ENCODE results near the gene L1TD1.
"Not testable (repeated sequence)": the region's sequence is repeated elsewhere in the genome, so short reads cannot be mapped to it uniquely, and the experiment has no call there.

The L1TD1 gene

DNA sequence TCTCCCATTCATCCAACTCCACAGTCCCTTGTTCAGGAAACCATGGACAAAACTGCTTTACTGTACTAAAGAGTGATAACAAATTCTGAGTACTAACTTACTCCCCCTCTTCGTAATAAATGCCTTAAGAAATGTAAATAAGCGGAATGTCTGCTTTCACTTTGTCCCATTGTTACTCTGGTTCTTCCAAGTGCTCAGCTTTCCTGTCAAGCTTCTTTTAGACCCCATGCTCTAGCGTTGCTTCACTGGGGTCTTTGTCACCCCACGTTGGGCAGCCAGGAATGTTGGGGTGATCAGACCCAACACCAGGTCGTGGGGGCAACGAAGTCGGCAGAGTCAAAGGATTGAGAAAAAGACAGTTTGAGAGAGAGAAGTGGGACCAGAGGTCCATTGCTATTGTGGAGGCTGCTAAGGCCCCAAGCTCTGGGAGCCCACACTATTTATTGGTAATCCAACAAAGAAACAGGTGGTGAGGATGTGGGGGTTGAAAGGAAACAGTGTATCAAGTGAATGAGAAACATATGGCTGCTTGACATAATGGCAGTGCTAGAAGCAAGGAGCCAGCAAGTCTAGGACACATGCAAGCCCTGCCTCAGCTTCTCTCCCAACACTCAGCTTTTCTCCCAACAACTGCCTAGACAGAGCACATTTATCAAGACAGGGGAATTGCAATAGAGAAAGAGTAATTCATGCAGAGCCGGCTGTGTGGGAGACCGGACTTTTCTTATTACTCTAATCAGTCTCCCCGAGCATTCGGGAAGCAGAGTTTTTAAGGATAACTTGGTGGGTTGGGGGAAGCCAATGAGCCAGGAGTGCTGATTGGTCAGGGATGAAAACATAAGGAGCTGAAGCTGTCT, 11.3 kb upstream of the L1TD1 start:
- H3K18ac ChIP-seq (ENCODE audit: low read length); H3K79me2 ChIP-seq (ENCODE audit: control insufficient read depth, insufficient read depth, low read length, poor library complexity); H3K27ac ChIP-seq (ENCODE audit: low read depth, low read length); H3K23ac ChIP-seq (ENCODE audit: low read length); H3K9me3 ChIP-seq (ENCODE audit: insufficient read depth, low read depth, low read length); H3K14ac ChIP-seq (ENCODE audit: low read length); DNase-seq; H2AFZ ChIP-seq (ENCODE audit: insufficient read depth, low read length, poor library complexity); H3K4me2 ChIP-seq (ENCODE audit: low read length); H3K27me3 ChIP-seq (ENCODE audit: insufficient read depth, low read length); H3K4ac ChIP-seq (ENCODE audit: low read depth, low read length); H3K9ac ChIP-seq (ENCODE audit: low read length); H3K4me3 ChIP-seq (ENCODE audit: low read depth, low read length); H2AK5ac ChIP-seq (ENCODE audit: low read length); H3K36me3 ChIP-seq (ENCODE audit: control insufficient read depth in 1 of 2, insufficient read depth in 2 of 2, low read length in 2 of 2): not testable (repeated sequence)
- Histone ChIP-seq H4K12ac (ENCODE audit: low read depth, low read length) (peak overlapping the region; percentile 64), H3K4me1 (ENCODE audit: control insufficient read depth in 1 of 2, insufficient read depth in 2 of 2, low read length in 2 of 2) (peaks cover 5 to 24% of the 10 kb centered on the region in 2 experiments), H4K91ac (ENCODE audit: low read depth, low read length) (peak overlapping the region; percentile 49), H2BK12ac (ENCODE audit: low read length) (peak overlapping the region; percentile 89), H2BK120ac (ENCODE audit: insufficient read depth, low read length, poor library complexity) (peak overlapping the region; percentile 88), H2BK5ac (ENCODE audit: low read depth, low read length, poor library complexity) (peak overlapping the region; percentile 21), H4K8ac (ENCODE audit: low read depth, low read length) (peak overlapping the region; percentile 82), H3K79me1 (ENCODE audit: low read length) (peaks cover 16% of the 10 kb centered on the region)
- WGBS (ENCODE audit: extremely low coverage, insufficient coverage, insufficient read length) = no CpG with 5 or more reads among the region's 11 CpGs

DNA sequence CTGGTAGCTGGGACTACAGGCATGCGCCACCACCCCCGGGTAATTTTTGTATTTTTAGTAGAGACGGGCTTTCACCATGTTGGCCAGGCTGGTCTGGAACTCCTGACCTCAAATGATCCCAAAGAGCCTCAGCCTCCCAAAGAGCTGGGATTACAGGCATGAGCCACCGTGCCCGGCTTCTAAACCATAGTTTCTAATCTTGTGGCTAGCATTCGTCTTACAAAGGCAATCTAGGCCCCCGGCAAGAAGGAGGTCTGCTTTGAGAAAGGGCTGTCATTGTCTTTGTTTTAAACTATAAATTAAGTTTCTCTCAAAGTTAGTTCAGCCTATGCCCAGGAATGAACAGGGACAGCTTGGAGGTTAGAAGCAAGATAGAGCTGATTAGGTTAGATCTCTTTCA, 10.3 kb upstream of the L1TD1 start:
- H4K91ac ChIP-seq (ENCODE audit: low read depth, low read length) = no peak overlapping the region
- no CpG with 5 or more reads among the region's 7 CpGs for WGBS (ENCODE audit: extremely low coverage, insufficient coverage, insufficient read length)

DNA sequence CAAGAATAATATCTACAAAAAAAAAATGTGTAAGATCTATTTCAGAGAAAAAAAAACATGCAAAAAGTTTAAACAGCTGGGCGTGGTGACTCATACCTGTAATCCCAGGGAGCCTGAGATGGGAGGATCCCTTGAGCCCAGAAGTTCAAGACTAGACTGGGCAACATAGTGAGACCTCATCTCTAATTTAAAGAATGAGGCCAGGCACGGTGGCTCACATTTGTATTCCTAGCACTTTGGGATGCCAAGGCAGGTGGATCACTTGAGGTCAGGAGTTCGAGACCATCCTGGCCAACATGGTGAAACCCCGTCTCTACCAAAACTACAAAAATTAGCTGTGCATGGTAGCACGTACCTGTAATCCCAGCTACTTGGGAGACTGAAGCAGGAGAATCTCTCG, 9.4 kb upstream of the L1TD1 start:
- not testable (repeated sequence) for H3K36me3 ChIP-seq (ENCODE audit: control insufficient read depth in 1 of 2, insufficient read depth in 2 of 2, low read length in 2 of 2); H3K9me3 ChIP-seq (ENCODE audit: insufficient read depth, low read depth, low read length); H4K91ac ChIP-seq (ENCODE audit: low read depth, low read length); H4K12ac ChIP-seq (ENCODE audit: low read depth, low read length); H3K27ac ChIP-seq (ENCODE audit: low read depth, low read length); H3K27me3 ChIP-seq (ENCODE audit: insufficient read depth, low read length); H2AFZ ChIP-seq (ENCODE audit: insufficient read depth, low read length, poor library complexity); H3K18ac ChIP-seq (ENCODE audit: low read length); H2BK12ac ChIP-seq (ENCODE audit: low read length); H4K8ac ChIP-seq (ENCODE audit: low read depth, low read length); H3K79me2 ChIP-seq (ENCODE audit: control insufficient read depth, insufficient read depth, low read length, poor library complexity); H2BK120ac ChIP-seq (ENCODE audit: insufficient read depth, low read length, poor library complexity); H2AK5ac ChIP-seq (ENCODE audit: low read length); H2BK5ac ChIP-seq (ENCODE audit: low read depth, low read length, poor library complexity); H3K23ac ChIP-seq (ENCODE audit: low read length); H3K4ac ChIP-seq (ENCODE audit: low read depth, low read length); H3K14ac ChIP-seq (ENCODE audit: low read length); H3K4me3 ChIP-seq (ENCODE audit: low read depth, low read length); H3K4me2 ChIP-seq (ENCODE audit: low read length); H3K9ac ChIP-seq (ENCODE audit: low read length)
- H3K4me1 ChIP-seq (ENCODE audit: control insufficient read depth in 1 of 2, insufficient read depth in 2 of 2, low read length in 2 of 2) = peaks cover 3 to 13% of the 10 kb centered on the region in 2 experiments
- WGBS (ENCODE audit: extremely low coverage, insufficient coverage, insufficient read length) = no CpG with 5 or more reads among the region's 6 CpGs
- peaks cover 10% of the 10 kb centered on the region for H3K79me1 ChIP-seq (ENCODE audit: low read length)
- DNase-seq = peak in 1 of 2 donors; percentile 6

More for the DNA sequence above, 10.3 kb upstream of the L1TD1 start:
- Histone ChIP-seq H3K4me1 (ENCODE audit: control insufficient read depth in 1 of 2, insufficient read depth in 2 of 2, low read length in 2 of 2) (peaks cover 3 to 16% of the 10 kb centered on the region in 2 experiments), H3K4ac (ENCODE audit: low read depth, low read length) (no peak overlapping the region), H3K36me3 (ENCODE audit: control insufficient read depth in 1 of 2, insufficient read depth in 2 of 2, low read length in 2 of 2) (no peaks in the 10 kb centered on the region), H3K9ac (ENCODE audit: low read length) (no peak overlapping the region), H3K79me2 (ENCODE audit: control insufficient read depth, insufficient read depth, low read length, poor library complexity) (no peaks in the 10 kb centered on the region), H3K27ac (ENCODE audit: low read depth, low read length) (no peak overlapping the region), H3K79me1 (ENCODE audit: low read length) (peaks cover 10% of the 10 kb centered on the region), H4K8ac (ENCODE audit: low read depth, low read length) (no peak overlapping the region), H4K12ac (ENCODE audit: low read depth, low read length) (no peak overlapping the region), H3K18ac (ENCODE audit: low read length) (no peak overlapping the region), H3K9me3 (ENCODE audit: insufficient read depth, low read depth, low read length) (no peaks in the 10 kb centered on the region), H2BK120ac (ENCODE audit: insufficient read depth, low read length, poor library complexity) (no peak overlapping the region), H2AK5ac (ENCODE audit: low read length) (no peak overlapping the region), H3K23ac (ENCODE audit: low read length) (no peak overlapping the region), H2BK5ac (ENCODE audit: low read depth, low read length, poor library complexity) (no peak overlapping the region), H2BK12ac (ENCODE audit: low read length) (no peak overlapping the region), H3K27me3 (ENCODE audit: insufficient read depth, low read length) (no peaks in the 10 kb centered on the region), H3K4me2 (ENCODE audit: low read length) (no peak overlapping the region), H3K14ac (ENCODE audit: low read length) (no peak overlapping the region), H3K4me3 (ENCODE audit: low read depth, low read length) (no peak overlapping the region), H2AFZ (ENCODE audit: insufficient read depth, low read length, poor library complexity) (no peak overlapping the region)
- no peak for DNase-seq

DNA sequence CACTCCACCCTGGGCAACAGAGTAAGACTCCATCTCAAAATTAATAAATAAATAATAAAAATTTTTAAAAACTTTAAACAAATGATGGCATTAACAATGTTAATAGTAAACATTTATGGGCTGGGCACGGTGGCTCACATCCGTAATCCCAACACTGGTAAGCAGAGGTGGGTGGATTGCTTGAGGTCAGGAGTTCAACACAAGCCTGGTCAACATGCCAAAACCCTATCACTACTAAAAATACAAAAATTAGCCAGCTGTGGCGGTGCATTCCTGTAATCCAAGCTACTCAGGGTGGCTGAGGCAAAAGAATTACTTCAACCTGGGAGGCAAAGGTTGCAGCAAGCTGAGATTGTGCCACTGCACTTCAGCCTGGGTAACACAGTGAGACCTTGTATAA, 9.0 kb upstream of the L1TD1 start:
- Histone ChIP-seq H3K4me3 (ENCODE audit: low read depth, low read length) (no peak overlapping the region), H3K9me3 (ENCODE audit: insufficient read depth, low read depth, low read length) (no peaks in the 10 kb centered on the region), H4K8ac (ENCODE audit: low read depth, low read length) (no peak overlapping the region), H2AFZ (ENCODE audit: insufficient read depth, low read length, poor library complexity) (no peak overlapping the region), H3K36me3 (ENCODE audit: control insufficient read depth in 1 of 2, insufficient read depth in 2 of 2, low read length in 2 of 2) (no peaks in the 10 kb centered on the region), H2BK120ac (ENCODE audit: insufficient read depth, low read length, poor library complexity) (no peak overlapping the region), H3K27me3 (ENCODE audit: insufficient read depth, low read length) (no peaks in the 10 kb centered on the region), H3K4me1 (ENCODE audit: control insufficient read depth in 1 of 2, insufficient read depth in 2 of 2, low read length in 2 of 2) (peaks cover 3 to 12% of the 10 kb centered on the region in 2 experiments), H3K9ac (ENCODE audit: low read length) (no peak overlapping the region), H2AK5ac (ENCODE audit: low read length) (no peak overlapping the region), H3K23ac (ENCODE audit: low read length) (no peak overlapping the region), H2BK12ac (ENCODE audit: low read length) (no peak overlapping the region), H4K91ac (ENCODE audit: low read depth, low read length) (no peak overlapping the region), H3K4me2 (ENCODE audit: low read length) (no peak overlapping the region), H4K12ac (ENCODE audit: low read depth, low read length) (no peak overlapping the region), H3K79me2 (ENCODE audit: control insufficient read depth, insufficient read depth, low read length, poor library complexity) (no peaks in the 10 kb centered on the region), H3K27ac (ENCODE audit: low read depth, low read length) (no peak overlapping the region), H3K79me1 (ENCODE audit: low read length) (peaks cover 8% of the 10 kb centered on the region), H3K4ac (ENCODE audit: low read depth, low read length) (no peak overlapping the region), H3K14ac (ENCODE audit: low read length) (no peak overlapping the region), H2BK5ac (ENCODE audit: low read depth, low read length, poor library complexity) (no peak overlapping the region), H3K18ac (ENCODE audit: low read length) (no peak overlapping the region)
- no CpG with 5 or more reads among the region's 3 CpGs for WGBS (ENCODE audit: extremely low coverage, insufficient coverage, insufficient read length)
- DNase-seq = no peak
